Measurements from ENCODE around the gene PARVB.

Gene PARVB, protein sequence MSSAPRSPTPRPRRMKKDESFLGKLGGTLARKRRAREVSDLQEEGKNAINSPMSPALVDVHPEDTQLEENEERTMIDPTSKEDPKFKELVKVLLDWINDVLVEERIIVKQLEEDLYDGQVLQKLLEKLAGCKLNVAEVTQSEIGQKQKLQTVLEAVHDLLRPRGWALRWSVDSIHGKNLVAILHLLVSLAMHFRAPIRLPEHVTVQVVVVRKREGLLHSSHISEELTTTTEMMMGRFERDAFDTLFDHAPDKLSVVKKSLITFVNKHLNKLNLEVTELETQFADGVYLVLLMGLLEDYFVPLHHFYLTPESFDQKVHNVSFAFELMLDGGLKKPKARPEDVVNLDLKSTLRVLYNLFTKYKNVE

GRCh38 chr22:44024288-44024921, at the start of gene PARVB:
Gene PARVB (plus strand): TSS chr22:44024302. CDS start chr22:44024340, 38 bp downstream.
- ChIA-PET CTCF (interaction anchor here (1.1 kb wide), 1 partner anchor 10 kb away, joined by 3 read pairs; no protein-coding TSS in a partner anchor), POLR2A (interaction anchor here (1.2 kb wide), 1 partner anchor 8 kb away, joined by 4 read pairs; no protein-coding TSS in a partner anchor)
- DNase-seq (ENCODE audit: low read depth, low spot score), result no peak
- TF ChIP-seq, protein P1, sequence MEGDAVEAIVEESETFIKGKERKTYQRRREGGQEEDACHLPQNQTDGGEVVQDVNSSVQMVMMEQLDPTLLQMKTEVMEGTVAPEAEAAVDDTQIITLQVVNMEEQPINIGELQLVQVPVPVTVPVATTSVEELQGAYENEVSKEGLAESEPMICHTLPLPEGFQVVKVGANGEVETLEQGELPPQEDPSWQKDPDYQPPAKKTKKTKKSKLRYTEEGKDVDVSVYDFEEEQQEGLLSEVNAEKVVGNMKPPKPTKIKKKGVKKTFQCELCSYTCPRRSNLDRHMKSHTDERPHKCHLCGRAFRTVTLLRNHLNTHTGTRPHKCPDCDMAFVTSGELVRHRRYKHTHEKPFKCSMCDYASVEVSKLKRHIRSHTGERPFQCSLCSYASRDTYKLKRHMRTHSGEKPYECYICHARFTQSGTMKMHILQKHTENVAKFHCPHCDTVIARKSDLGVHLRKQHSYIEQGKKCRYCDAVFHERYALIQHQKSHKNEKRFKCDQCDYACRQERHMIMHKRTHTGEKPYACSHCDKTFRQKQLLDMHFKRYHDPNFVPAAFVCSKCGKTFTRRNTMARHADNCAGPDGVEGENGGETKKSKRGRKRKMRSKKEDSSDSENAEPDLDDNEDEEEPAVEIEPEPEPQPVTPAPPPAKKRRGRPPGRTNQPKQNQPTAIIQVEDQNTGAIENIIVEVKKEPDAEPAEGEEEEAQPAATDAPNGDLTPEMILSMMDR (IDR thresholded peaks at IDR 0.05; ENCODE audit: insufficient read depth, low read length, missing control alignments), result no peak
- H3K4me3 ChIP-seq (ENCODE audit: low read depth, low read length), result peak within 1 kb of the TSS; percentile 68

DNA sequence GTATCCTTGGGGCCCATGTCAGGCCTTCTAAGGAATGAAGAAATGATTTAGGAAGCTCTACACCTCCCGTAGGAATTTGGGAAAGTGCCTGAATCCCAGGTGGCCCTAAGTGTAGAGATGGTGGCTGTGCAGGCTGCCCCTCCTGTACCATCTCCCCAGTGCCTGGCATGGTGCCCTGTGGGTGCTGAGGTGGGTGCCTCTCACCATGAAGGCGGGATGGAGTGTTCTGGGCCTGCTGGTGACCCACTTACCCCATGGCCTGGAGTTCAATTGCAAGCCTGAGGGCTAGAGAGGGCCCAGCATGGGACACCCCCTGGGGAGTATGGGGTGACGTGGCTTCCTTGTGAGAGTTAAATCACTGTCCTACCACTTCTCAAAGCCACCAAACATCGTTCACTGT, 49.1 kb upstream of the PARVB start:
- TF ChIP-seq, protein P1 (IDR thresholded peaks at IDR 0.05; ENCODE audit: insufficient read depth, low read length, missing control alignments), result no peak
- ChIA-PET CTCF (interaction anchor here (1.0 to 3.8 kb wide), 4 partner anchors 18 to 653 kb away, joined by 3 to 22 read pairs (median 4); no protein-coding TSS in a partner anchor), POLR2A (no interaction called here)
- no peak overlapping the region for H3K4me3 ChIP-seq (ENCODE audit: low read depth, low read length)
- no peak for DNase-seq (ENCODE audit: low read depth, low spot score)

GRCh38 chr22:43976861-43977795, 47.0 kb upstream of the PARVB start:
- ChIA-PET CTCF (interaction anchor here (0.6 to 1.6 kb wide), 4 partner anchors 10 to 649 kb away, joined by 3 to 11 read pairs (median 4); no protein-coding TSS in a partner anchor), POLR2A (no interaction called here)
- no peak for DNase-seq (ENCODE audit: low read depth, low spot score)
- TF ChIP-seq, protein P1 (IDR thresholded peaks at IDR 0.05; ENCODE audit: insufficient read depth, low read length, missing control alignments), result no peak
- H3K4me3 ChIP-seq (ENCODE audit: low read depth, low read length), result no peak overlapping the region

DNA sequence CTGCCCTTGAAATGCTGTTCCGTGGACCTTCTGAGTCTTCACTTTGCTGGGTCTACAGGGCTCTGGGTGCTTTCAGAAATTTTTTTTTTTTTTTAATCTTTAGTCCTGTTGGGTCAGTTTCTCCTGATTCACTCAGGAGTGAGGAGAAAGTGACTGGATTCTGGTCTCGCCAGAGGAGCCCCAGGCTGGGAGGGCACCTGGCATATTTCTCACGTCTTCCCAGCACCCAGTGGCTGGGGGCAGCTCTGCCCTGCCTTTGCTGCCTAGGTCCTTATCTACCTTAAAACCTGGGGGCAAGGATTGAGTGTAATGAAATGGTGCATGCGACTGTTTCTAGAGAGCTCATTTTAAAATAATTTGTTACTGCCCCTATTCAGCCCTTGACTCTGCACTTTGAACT, 45.5 kb upstream of the PARVB start:
- TF ChIP-seq, protein P1 (IDR thresholded peaks at IDR 0.05; ENCODE audit: insufficient read depth, low read length, missing control alignments), result no peak
- H3K4me3 ChIP-seq (ENCODE audit: low read depth, low read length), result no peak overlapping the region
- CTCF ChIA-PET, result interaction anchor here (1.6 kb wide), 1 partner anchor 14 kb away, joined by 11 read pairs; no protein-coding TSS in a partner anchor
- POLR2A ChIA-PET, result no interaction called here
- no peak for DNase-seq (ENCODE audit: low read depth, low spot score)

DNA sequence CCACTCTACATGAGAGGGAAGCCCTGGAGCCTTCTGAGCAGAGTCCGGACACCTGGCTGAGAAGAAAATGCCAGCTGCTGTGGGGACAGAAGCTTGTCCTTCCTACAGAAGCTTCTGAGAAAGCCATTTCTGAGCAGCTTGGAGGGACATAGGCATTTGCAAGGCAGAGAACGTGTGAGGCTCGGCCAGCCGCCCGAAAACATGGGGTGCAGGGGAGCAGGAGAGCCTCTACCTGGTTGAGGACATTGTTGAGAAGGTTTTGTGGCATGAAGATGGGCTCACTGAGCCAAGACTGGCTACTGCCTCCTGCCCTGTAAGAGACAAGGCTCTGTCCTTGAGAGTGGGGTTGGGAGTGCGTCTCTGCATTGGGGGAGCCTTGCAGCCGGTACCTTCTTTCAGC, 43.5 kb upstream of the PARVB start:
- ChIA-PET POLR2A (no interaction called here), CTCF (interaction anchor here (1.1 to 5.1 kb wide), 3 partner anchors 13 to 646 kb away, joined by 3 to 53 read pairs (median 4); no protein-coding TSS in a partner anchor)
- DNase-seq (ENCODE audit: low read depth, low spot score), result no peak
- H3K4me3 ChIP-seq (ENCODE audit: low read depth, low read length), result no peak overlapping the region
- TF ChIP-seq, protein P1 (IDR thresholded peaks at IDR 0.05; ENCODE audit: insufficient read depth, low read length, missing control alignments), result no peak
